OCI-LY7 (cell line): ENCODE results near the gene FHIT.

Source experiments
- CTCF ChIP-seq: fragments of 200-600 bp; sonication (generic); conservative IDR thresholded peaks from 2 replicates; pipeline ENCODE4 v1.5.1; 2014; ENCODE audit warnings: mild to moderate bottlenecking, antibody characterized with exemption, low read length, moderate library complexity, mixed read lengths
- EZH2phosphoT487 ChIP-seq: fragments of 200-600 bp; sonication (generic); IDR thresholded peaks from 2 replicates; pipeline ENCODE4 v1.6.1; 2018; ENCODE audit warnings: low read depth, borderline replicate concordance, mild to moderate bottlenecking, mixed run types, antibody characterized with exemption, low read length, moderate library complexity, mixed read lengths

- TF ChIP-seq EZH2phosphoT487 (no peak), CTCF (no peak)
Observed at GRCh38 chr3:60343831-60344230, 907.4 kb downstream of the FHIT start.
